ENCODE measurements around the gene PHACTR3.

PHACTR3 gene

GRCh38 chr20:59786801-59787537 lies 182.6 kb downstream of the PHACTR3 start:
- H3K36me3 ChIP-seq (ENCODE audit: control insufficient read depth in 2 of 2, insufficient read depth in 2 of 2, low read length in 2 of 2), result no peaks in the 10 kb centered on the region
- no peaks in the 10 kb centered on the region for H3K4me1 ChIP-seq (ENCODE audit: control insufficient read depth in 2 of 2, insufficient read depth in 2 of 2, low read length in 2 of 2)
- no peak overlapping the region for H3K4me3 ChIP-seq (ENCODE audit: low read length in 2 of 2)
- no peaks in the 10 kb centered on the region for H3K9me3 ChIP-seq (ENCODE audit: control insufficient read depth in 2 of 2, low read length in 2 of 2)
- H3K9ac ChIP-seq (ENCODE audit: low read depth in 1 of 2, low read length in 2 of 2), result no peak overlapping the region
- H3K27me3 ChIP-seq (ENCODE audit: control insufficient read depth in 2 of 2, insufficient read depth in 2 of 2, low read length in 2 of 2), result no peaks in the 10 kb centered on the region
- no peak overlapping the region for H3K27ac ChIP-seq (ENCODE audit: low read depth in 2 of 2, low read length in 2 of 2)

GRCh38 chr20:59787538-59787890 lies 183.2 kb downstream of the PHACTR3 start:
- Histone ChIP-seq H3K36me3 (ENCODE audit: control insufficient read depth in 2 of 2, insufficient read depth in 2 of 2, low read length in 2 of 2) (no peaks in the 10 kb centered on the region), H3K27ac (ENCODE audit: low read depth in 2 of 2, low read length in 2 of 2) (no peak overlapping the region), H3K4me1 (ENCODE audit: control insufficient read depth in 2 of 2, insufficient read depth in 2 of 2, low read length in 2 of 2) (no peaks in the 10 kb centered on the region)

GRCh38 chr20:59788196-59788735 lies 183.9 kb downstream of the PHACTR3 start:
- Histone ChIP-seq H3K4me1 (ENCODE audit: control insufficient read depth in 2 of 2, insufficient read depth in 2 of 2, low read length in 2 of 2) (no peaks in the 10 kb centered on the region), H3K4me3 (ENCODE audit: low read length in 2 of 2) (no peak overlapping the region), H3K27ac (ENCODE audit: low read depth in 2 of 2, low read length in 2 of 2) (no peak overlapping the region), H3K36me3 (ENCODE audit: control insufficient read depth in 2 of 2, insufficient read depth in 2 of 2, low read length in 2 of 2) (no peaks in the 10 kb centered on the region), H3K9ac (ENCODE audit: low read depth in 1 of 2, low read length in 2 of 2) (no peak overlapping the region), H3K27me3 (ENCODE audit: control insufficient read depth in 2 of 2, insufficient read depth in 2 of 2, low read length in 2 of 2) (no peaks in the 10 kb centered on the region), H3K9me3 (ENCODE audit: control insufficient read depth in 2 of 2, low read length in 2 of 2) (no peaks in the 10 kb centered on the region)

More at GRCh38 chr20:59787538-59787890, 183.2 kb downstream of the PHACTR3 start:
- Histone ChIP-seq H3K9ac (ENCODE audit: low read depth in 1 of 2, low read length in 2 of 2) (no peak overlapping the region), H3K4me3 (ENCODE audit: low read length in 2 of 2) (no peak overlapping the region), H3K9me3 (ENCODE audit: control insufficient read depth in 2 of 2, low read length in 2 of 2) (no peaks in the 10 kb centered on the region), H3K27me3 (ENCODE audit: control insufficient read depth in 2 of 2, insufficient read depth in 2 of 2, low read length in 2 of 2) (no peaks in the 10 kb centered on the region)

- H3K27ac ChIP-seq (ENCODE audit: low read depth in 2 of 2, low read length in 2 of 2), result no peak overlapping the region
- no peaks in the 10 kb centered on the region for H3K36me3 ChIP-seq (ENCODE audit: control insufficient read depth in 2 of 2, insufficient read depth in 2 of 2, low read length in 2 of 2)
- H3K27me3 ChIP-seq (ENCODE audit: control insufficient read depth in 2 of 2, insufficient read depth in 2 of 2, low read length in 2 of 2), result no peaks in the 10 kb centered on the region
- H3K4me1 ChIP-seq (ENCODE audit: control insufficient read depth in 2 of 2, insufficient read depth in 2 of 2, low read length in 2 of 2), result no peaks in the 10 kb centered on the region
- H3K9ac ChIP-seq (ENCODE audit: low read depth in 1 of 2, low read length in 2 of 2), result no peak overlapping the region
- no peaks in the 10 kb centered on the region for H3K9me3 ChIP-seq (ENCODE audit: control insufficient read depth in 2 of 2, low read length in 2 of 2)
- no peak overlapping the region for H3K4me3 ChIP-seq (ENCODE audit: low read length in 2 of 2)
Observed at GRCh38 chr20:59788811-59789397, 184.6 kb downstream of the PHACTR3 start.

- Histone ChIP-seq H3K9me3 (ENCODE audit: control insufficient read depth in 2 of 2, low read length in 2 of 2) (no peaks in the 10 kb centered on the region), H3K27ac (ENCODE audit: low read depth in 2 of 2, low read length in 2 of 2) (no peak overlapping the region), H3K9ac (ENCODE audit: low read depth in 1 of 2, low read length in 2 of 2) (no peak overlapping the region), H3K4me1 (ENCODE audit: control insufficient read depth in 2 of 2, insufficient read depth in 2 of 2, low read length in 2 of 2) (no peaks in the 10 kb centered on the region), H3K4me3 (ENCODE audit: low read length in 2 of 2) (no peak overlapping the region), H3K27me3 (ENCODE audit: control insufficient read depth in 2 of 2, insufficient read depth in 2 of 2, low read length in 2 of 2) (no peaks in the 10 kb centered on the region), H3K36me3 (ENCODE audit: control insufficient read depth in 2 of 2, insufficient read depth in 2 of 2, low read length in 2 of 2) (no peaks in the 10 kb centered on the region)
Observed at GRCh38 chr20:59789686-59790085, 185.3 kb downstream of the PHACTR3 start.

- H3K4me1 ChIP-seq (ENCODE audit: control insufficient read depth in 2 of 2, insufficient read depth in 2 of 2, low read length in 2 of 2), result no peaks in the 10 kb centered on the region
- H3K9ac ChIP-seq (ENCODE audit: low read depth in 1 of 2, low read length in 2 of 2), result no peak overlapping the region
- H3K27me3 ChIP-seq (ENCODE audit: control insufficient read depth in 2 of 2, insufficient read depth in 2 of 2, low read length in 2 of 2), result no peaks in the 10 kb centered on the region
- H3K9me3 ChIP-seq (ENCODE audit: control insufficient read depth in 2 of 2, low read length in 2 of 2), result no peaks in the 10 kb centered on the region
- no peak overlapping the region for H3K27ac ChIP-seq (ENCODE audit: low read depth in 2 of 2, low read length in 2 of 2)
- no peaks in the 10 kb centered on the region for H3K36me3 ChIP-seq (ENCODE audit: control insufficient read depth in 2 of 2, insufficient read depth in 2 of 2, low read length in 2 of 2)
- no peak overlapping the region for H3K4me3 ChIP-seq (ENCODE audit: low read length in 2 of 2)
Observed at GRCh38 chr20:59790346-59790745, 186.0 kb downstream of the PHACTR3 start.

- H3K36me3 ChIP-seq (ENCODE audit: control insufficient read depth in 2 of 2, insufficient read depth in 2 of 2, low read length in 2 of 2), result no peaks in the 10 kb centered on the region
- no peaks in the 10 kb centered on the region for H3K9me3 ChIP-seq (ENCODE audit: control insufficient read depth in 2 of 2, low read length in 2 of 2)
- H3K4me3 ChIP-seq (ENCODE audit: low read length in 2 of 2), result no peak overlapping the region
- no peaks in the 10 kb centered on the region for H3K27me3 ChIP-seq (ENCODE audit: control insufficient read depth in 2 of 2, insufficient read depth in 2 of 2, low read length in 2 of 2)
- H3K9ac ChIP-seq (ENCODE audit: low read depth in 1 of 2, low read length in 2 of 2), result no peak overlapping the region
- H3K27ac ChIP-seq (ENCODE audit: low read depth in 2 of 2, low read length in 2 of 2), result no peak overlapping the region
- no peaks in the 10 kb centered on the region for H3K4me1 ChIP-seq (ENCODE audit: control insufficient read depth in 2 of 2, insufficient read depth in 2 of 2, low read length in 2 of 2)
Observed at GRCh38 chr20:59792300-59792699, 188.0 kb downstream of the PHACTR3 start.

- H3K36me3 ChIP-seq (ENCODE audit: control insufficient read depth in 2 of 2, insufficient read depth in 2 of 2, low read length in 2 of 2), result no peaks in the 10 kb centered on the region
- H3K4me1 ChIP-seq (ENCODE audit: control insufficient read depth in 2 of 2, insufficient read depth in 2 of 2, low read length in 2 of 2), result no peaks in the 10 kb centered on the region
- H3K9ac ChIP-seq (ENCODE audit: low read depth in 1 of 2, low read length in 2 of 2), result no peak overlapping the region
Observed at GRCh38 chr20:59794555-59794954, 190.2 kb downstream of the PHACTR3 start.

GRCh38 chr20:59800309-59800708 lies 196.0 kb downstream of the PHACTR3 start:
- H3K27me3 ChIP-seq (ENCODE audit: control insufficient read depth in 2 of 2, insufficient read depth in 2 of 2, low read length in 2 of 2), result no peaks in the 10 kb centered on the region
- H3K4me1 ChIP-seq (ENCODE audit: control insufficient read depth in 2 of 2, insufficient read depth in 2 of 2, low read length in 2 of 2), result no peaks in the 10 kb centered on the region
- peaks cover 3 to 6% of the 10 kb centered on the region in 2 donors for H3K9me3 ChIP-seq (ENCODE audit: control insufficient read depth in 2 of 2, low read length in 2 of 2)
- H3K27ac ChIP-seq (ENCODE audit: low read depth in 2 of 2, low read length in 2 of 2), result no peak overlapping the region
- no peak overlapping the region for H3K4me3 ChIP-seq (ENCODE audit: low read length in 2 of 2)
- H3K36me3 ChIP-seq (ENCODE audit: control insufficient read depth in 2 of 2, insufficient read depth in 2 of 2, low read length in 2 of 2), result no peaks in the 10 kb centered on the region
- H3K9ac ChIP-seq (ENCODE audit: low read depth in 1 of 2, low read length in 2 of 2), result no peak overlapping the region

More at GRCh38 chr20:59794555-59794954, 190.2 kb downstream of the PHACTR3 start:
- H3K27me3 ChIP-seq (ENCODE audit: control insufficient read depth in 2 of 2, insufficient read depth in 2 of 2, low read length in 2 of 2), result no peaks in the 10 kb centered on the region
- no peaks in the 10 kb centered on the region for H3K9me3 ChIP-seq (ENCODE audit: control insufficient read depth in 2 of 2, low read length in 2 of 2)
- no peak overlapping the region for H3K27ac ChIP-seq (ENCODE audit: low read depth in 2 of 2, low read length in 2 of 2)
- H3K4me3 ChIP-seq (ENCODE audit: low read length in 2 of 2), result no peak overlapping the region

GRCh38 chr20:59802018-59802417 lies 197.7 kb downstream of the PHACTR3 start:
- Histone ChIP-seq H3K4me1 (ENCODE audit: control insufficient read depth in 2 of 2, insufficient read depth in 2 of 2, low read length in 2 of 2) (no peaks in the 10 kb centered on the region), H3K4me3 (ENCODE audit: low read length in 2 of 2) (no peak overlapping the region), H3K27me3 (ENCODE audit: control insufficient read depth in 2 of 2, insufficient read depth in 2 of 2, low read length in 2 of 2) (no peaks in the 10 kb centered on the region), H3K36me3 (ENCODE audit: control insufficient read depth in 2 of 2, insufficient read depth in 2 of 2, low read length in 2 of 2) (no peaks in the 10 kb centered on the region), H3K9me3 (ENCODE audit: control insufficient read depth in 2 of 2, low read length in 2 of 2) (peaks cover 3 to 6% of the 10 kb centered on the region in 2 donors), H3K27ac (ENCODE audit: low read depth in 2 of 2, low read length in 2 of 2) (no peak overlapping the region), H3K9ac (ENCODE audit: low read depth in 1 of 2, low read length in 2 of 2) (no peak overlapping the region)
